DND-41 (cell line): ENCODE data around the gene C16orf95.
"Not testable (repeated sequence)": the region's sequence is repeated elsewhere in the genome, so short reads cannot be mapped to it uniquely, and the experiment has no call there.

Source experiments
- ATAC-seq: fragments of 200-7000 bp; cut with Tn5 transposase; 3 replicates; pipeline ENCODE4 v1.9.1; 2021; ENCODE audit warnings: low read depth; ENCODE audit not compliant: insufficient read depth
- DNase-seq: peaks from one replicate; pipeline ENCODE4 v3.0.0-alpha.2; 2020
- H2AFZ ChIP-seq: 2 replicates; pipeline ENCODE4 v1.6.0; 2012; ENCODE audit warnings: low read depth, low read length
- H3K27ac ChIP-seq: 2 replicates; pipeline ENCODE4 v1.5.1; 2012; ENCODE audit warnings: low read length, inconsistent platforms
- H3K27me3 ChIP-seq: fragments of 200-600 bp; sonication (generic); 2 replicates; pipeline ENCODE4 v1.6.0; 2012; ENCODE audit warnings: low read length, mild to moderate bottlenecking, inconsistent platforms; ENCODE audit not compliant: insufficient read depth, poor library complexity
- H3K36me3 ChIP-seq: 2 replicates; pipeline ENCODE4 v1.5.1; 2012; ENCODE audit warnings: low read length, inconsistent platforms; ENCODE audit not compliant: insufficient read depth
- H3K4me1 ChIP-seq: 2 replicates; pipeline ENCODE4 v1.5.1; 2012; ENCODE audit warnings: mild to moderate bottlenecking, low read length; ENCODE audit not compliant: insufficient read depth
- H3K4me2 ChIP-seq: 2 replicates; pipeline ENCODE4 v1.6.0; 2012; ENCODE audit warnings: mild to moderate bottlenecking, moderate library complexity, low read length, inconsistent platforms; ENCODE audit not compliant: insufficient read depth
- H3K4me3 ChIP-seq, 2 experiments: fragments of 200-600 bp in 1 of 2; shearing (Covaris generic) in 1 of 2; 2 replicates each; pipeline ENCODE4 v1.5.1; 2012 to 2016; ENCODE audit warnings: inconsistent platforms in 2 of 2, low read length in 2 of 2, mild to moderate bottlenecking in 2 of 2, low read depth in 1 of 2, moderate library complexity in 1 of 2
- H3K79me2 ChIP-seq: 2 replicates; pipeline ENCODE4 v1.6.0; 2012; ENCODE audit warnings: low read length, inconsistent platforms; ENCODE audit not compliant: insufficient read depth
- H3K9ac ChIP-seq: 2 replicates; pipeline ENCODE4 v1.6.0; 2012; ENCODE audit warnings: low read depth, mild to moderate bottlenecking, inconsistent platforms, low read length, moderate library complexity
- H3K9me3 ChIP-seq: 2 replicates; pipeline ENCODE4 v1.5.1; 2012; ENCODE audit warnings: low read length, moderate library complexity, mild to moderate bottlenecking, inconsistent platforms; ENCODE audit not compliant: insufficient read depth, severe bottlenecking
- H4K20me1 ChIP-seq: 2 replicates; pipeline ENCODE4 v1.6.0; 2012; ENCODE audit warnings: low read length; ENCODE audit not compliant: insufficient read depth
- EZH2 ChIP-seq: IDR thresholded peaks from 3 replicates; pipeline ENCODE4 v1.6.1; 2012; ENCODE audit warnings: borderline replicate concordance, low read depth, mild to moderate bottlenecking, moderate library complexity, low read length, inconsistent platforms; ENCODE audit not compliant: severe bottlenecking
- TF ChIP-seq, protein P1 (sequence below): IDR thresholded peaks from 2 replicates; pipeline ENCODE4 v1.5.1; 2012; ENCODE audit warnings: borderline replicate concordance, low read length, moderate library complexity, mild to moderate bottlenecking; ENCODE audit not compliant: poor library complexity, severe bottlenecking; ENCODE audit errors: extremely low read depth

The C16orf95 gene

GRCh38 chr16:87263418-87264052 is 53.7 kb downstream of the C16orf95 start:
- no peaks in the 10 kb centered on the region for H3K4me1 ChIP-seq
- H3K36me3 ChIP-seq = no peaks in the 10 kb centered on the region
- H3K79me2 ChIP-seq = no peaks in the 10 kb centered on the region
- no peak overlapping the region for H3K4me2 ChIP-seq
- H3K27me3 ChIP-seq = no peaks in the 10 kb centered on the region
- no peak overlapping the region for H3K9ac ChIP-seq
- no peak overlapping the region for H3K27ac ChIP-seq
- ATAC-seq (no peak), DNase-seq (no peak)
- no peak overlapping the region for H3K4me3 ChIP-seq
- H2AFZ ChIP-seq = no peak overlapping the region
- TF ChIP-seq EZH2 = no peak
- TF ChIP-seq, protein P1, sequence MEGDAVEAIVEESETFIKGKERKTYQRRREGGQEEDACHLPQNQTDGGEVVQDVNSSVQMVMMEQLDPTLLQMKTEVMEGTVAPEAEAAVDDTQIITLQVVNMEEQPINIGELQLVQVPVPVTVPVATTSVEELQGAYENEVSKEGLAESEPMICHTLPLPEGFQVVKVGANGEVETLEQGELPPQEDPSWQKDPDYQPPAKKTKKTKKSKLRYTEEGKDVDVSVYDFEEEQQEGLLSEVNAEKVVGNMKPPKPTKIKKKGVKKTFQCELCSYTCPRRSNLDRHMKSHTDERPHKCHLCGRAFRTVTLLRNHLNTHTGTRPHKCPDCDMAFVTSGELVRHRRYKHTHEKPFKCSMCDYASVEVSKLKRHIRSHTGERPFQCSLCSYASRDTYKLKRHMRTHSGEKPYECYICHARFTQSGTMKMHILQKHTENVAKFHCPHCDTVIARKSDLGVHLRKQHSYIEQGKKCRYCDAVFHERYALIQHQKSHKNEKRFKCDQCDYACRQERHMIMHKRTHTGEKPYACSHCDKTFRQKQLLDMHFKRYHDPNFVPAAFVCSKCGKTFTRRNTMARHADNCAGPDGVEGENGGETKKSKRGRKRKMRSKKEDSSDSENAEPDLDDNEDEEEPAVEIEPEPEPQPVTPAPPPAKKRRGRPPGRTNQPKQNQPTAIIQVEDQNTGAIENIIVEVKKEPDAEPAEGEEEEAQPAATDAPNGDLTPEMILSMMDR = no peak
- no peaks in the 10 kb centered on the region for H4K20me1 ChIP-seq
- no peaks in the 10 kb centered on the region for H3K9me3 ChIP-seq

- ATAC-seq = no peak
- DNase-seq = no peak
- no peaks in the 10 kb centered on the region for H3K27me3 ChIP-seq
- H3K4me3 ChIP-seq = no peak overlapping the region
- H3K4me1 ChIP-seq = no peaks in the 10 kb centered on the region
- no peak overlapping the region for H2AFZ ChIP-seq
- no peaks in the 10 kb centered on the region for H3K9me3 ChIP-seq
- no peaks in the 10 kb centered on the region for H4K20me1 ChIP-seq
- no peaks in the 10 kb centered on the region for H3K79me2 ChIP-seq
- no peak overlapping the region for H3K4me2 ChIP-seq
- H3K36me3 ChIP-seq = no peaks in the 10 kb centered on the region
- no peak for TF ChIP-seq EZH2
- TF ChIP-seq, protein P1 = no peak
- no peak overlapping the region for H3K9ac ChIP-seq
- H3K27ac ChIP-seq = no peak overlapping the region
Measured at GRCh38 chr16:87259431-87259830, 57.8 kb downstream of the C16orf95 start.

GRCh38 chr16:87258653-87259052 is 58.5 kb downstream of the C16orf95 start:
- not testable (repeated sequence) for H3K27ac ChIP-seq, ATAC-seq, H3K79me2 ChIP-seq, H3K9ac ChIP-seq, H3K4me1 ChIP-seq, H3K36me3 ChIP-seq, H2AFZ ChIP-seq, H3K4me2 ChIP-seq, H3K4me3 ChIP-seq, H3K9me3 ChIP-seq, H4K20me1 ChIP-seq, H3K27me3 ChIP-seq, DNase-seq

DNA sequence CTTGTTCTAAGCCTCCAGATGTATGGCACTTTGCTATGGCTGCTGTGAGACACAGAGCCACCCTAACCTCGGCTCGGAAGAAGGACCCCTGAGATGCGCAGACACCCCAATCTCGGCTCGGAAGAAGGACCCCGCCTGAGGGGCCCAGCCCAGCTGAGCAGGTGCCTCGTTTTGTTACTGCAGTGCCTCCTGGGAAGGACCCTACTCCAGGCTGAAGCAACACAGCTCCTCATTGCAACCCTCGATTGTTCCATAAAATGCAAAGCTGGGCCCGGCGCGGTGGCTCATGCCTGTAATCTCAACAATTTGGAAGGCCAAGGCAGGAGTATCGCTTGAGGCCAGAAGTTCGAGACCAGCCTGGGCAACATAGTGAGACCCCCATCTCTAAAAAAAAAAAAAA is 61.3 kb downstream of the C16orf95 start:
- no peak for ATAC-seq
- H3K9ac ChIP-seq = no peak overlapping the region
- no peak overlapping the region for H3K27ac ChIP-seq
- H3K27me3 ChIP-seq = no peaks in the 10 kb centered on the region
- H3K79me2 ChIP-seq = no peaks in the 10 kb centered on the region
- no peak overlapping the region for H3K4me3 ChIP-seq
- H3K36me3 ChIP-seq = no peaks in the 10 kb centered on the region
- no peak overlapping the region for H2AFZ ChIP-seq
- no peak for DNase-seq
- H3K4me1 ChIP-seq = no peaks in the 10 kb centered on the region
- no peaks in the 10 kb centered on the region for H3K9me3 ChIP-seq
- H3K4me2 ChIP-seq = no peak overlapping the region
- TF ChIP-seq, protein P1 = no peak
- TF ChIP-seq EZH2 = no peak
- H4K20me1 ChIP-seq = no peaks in the 10 kb centered on the region
